Thymus (tissue), 11 donors: ENCODE measurements around the gene CHAT. TPM values are rescaled to one million over a fixed set of nuclear protein-coding genes. Genes with fewer than 3 reads are reported as not detected.

Source experiments
- DNase-seq, 9 donors: peaks; one replicate each; pipeline ENCODE4 v3.0.0-alpha.2; 2013; ENCODE audit warnings: low spot score in 9 of 9, low read depth in 6 of 9, missing footprints in 1 of 9
- H3K27ac ChIP-seq, 2 donors: one replicate each; pipeline ENCODE4 v1.5.1; 2013; ENCODE audit warnings: control low read depth in 1 of 2, low read depth in 1 of 2, low read length in 1 of 2, mild to moderate bottlenecking in 1 of 2, moderate library complexity in 1 of 2
- H3K27me3 ChIP-seq, 2 donors: one replicate each; pipeline ENCODE4 v1.5.1; 2013; ENCODE audit warnings: low read length in 1 of 2; ENCODE audit not compliant: control insufficient read depth in 2 of 2, insufficient read depth in 1 of 2
- H3K36me3 ChIP-seq, 2 donors: one replicate each; pipeline ENCODE4 v1.5.1; 2013; ENCODE audit warnings: low read length in 1 of 2, mild to moderate bottlenecking in 1 of 2, moderate library complexity in 1 of 2; ENCODE audit not compliant: control insufficient read depth in 2 of 2, insufficient read depth in 2 of 2
- H3K4me1 ChIP-seq, 2 donors: one replicate each; pipeline ENCODE4 v1.5.1; 2013; ENCODE audit warnings: low read length in 2 of 2; ENCODE audit not compliant: control insufficient read depth in 2 of 2, insufficient read depth in 2 of 2
- H3K4me3 ChIP-seq, 2 donors: one replicate each; pipeline ENCODE4 v1.5.1; 2013; ENCODE audit warnings: low read length in 2 of 2, control low read depth in 1 of 2, mild to moderate bottlenecking in 1 of 2
- H3K9me3 ChIP-seq, 2 donors: one replicate each; pipeline ENCODE4 v1.5.1; 2013; ENCODE audit warnings: low read length in 1 of 2, mild to moderate bottlenecking in 1 of 2; ENCODE audit not compliant: control insufficient read depth in 2 of 2, insufficient read depth in 1 of 2
- WGBS: extraction: QIAGEN DNeasy Blood & Tissue Kit; methylation state at CpG from one replicate; pipeline ENCODE4 v1.1.7; 2013; 5-methylcytosine and 5-hydroxymethylcytosine counted together
- polyA plus RNA-seq: library from polyadenylated mRNA; stranded (reverse); fragments of 200-250 nt; gene quantifications from one replicate; pipeline ENCODE4 v1.2.3, GENCODE V29; 2013
- total RNA-seq: library from RNA; stranded (reverse); fragments of 120-200 nt; gene quantifications from one replicate; pipeline ENCODE4 v1.2.4, GENCODE V29; 2013
- donor health status: healthy.

CHAT gene
- total and polyA plus RNA-seq, 2 donors: 0.09 TPM; not detected in 1

DNA sequence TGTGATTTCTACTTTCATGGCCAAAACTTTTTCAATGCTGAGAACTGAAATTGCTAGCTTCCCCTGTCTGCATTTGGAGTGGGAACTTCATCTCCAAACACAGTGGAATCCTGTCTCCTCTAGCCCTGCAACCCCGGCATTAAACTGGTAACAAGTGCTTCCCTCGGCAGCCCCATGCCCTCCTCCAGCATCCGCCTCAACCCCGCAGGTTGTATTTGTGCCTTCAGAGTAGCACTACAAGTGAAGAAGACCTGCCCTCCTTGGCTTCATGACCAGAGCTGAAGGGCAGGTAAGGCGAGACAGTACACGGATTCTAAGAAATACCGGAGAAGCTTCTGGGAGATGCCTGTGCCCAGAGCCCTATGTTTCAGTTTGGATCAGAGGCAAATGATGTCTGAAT is 82.5 kb downstream of the CHAT start:
- 88% methylated on average over 7 of the region's 7 CpGs for WGBS

DNA sequence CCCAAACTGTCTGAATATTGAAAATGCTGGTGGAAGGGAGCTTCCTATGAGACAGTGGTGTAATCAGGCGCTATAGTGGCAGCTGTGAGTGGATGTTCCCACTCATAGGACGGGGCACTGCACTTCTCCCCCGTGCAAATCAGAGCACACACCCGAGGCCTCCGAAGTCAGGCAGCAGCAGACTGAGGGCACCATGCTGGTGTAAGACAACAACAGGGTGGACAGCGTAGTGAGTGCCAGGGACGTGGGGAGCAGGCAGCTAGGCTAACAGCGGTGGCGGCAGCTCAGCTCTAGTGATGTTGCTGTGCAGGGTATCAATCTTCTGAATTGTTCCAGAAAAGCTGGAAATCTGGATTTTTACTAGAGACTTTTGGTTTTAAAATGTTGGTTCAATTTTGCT is 84.8 kb downstream of the CHAT start:
- Histone ChIP-seq H3K36me3 (no peaks in the 10 kb centered on the region), H3K4me3 (no peak overlapping the region), H3K4me1 (no peaks in the 10 kb centered on the region), H3K27ac (no peak overlapping the region), H3K9me3 (no peaks in the 10 kb centered on the region), H3K27me3 (peaks cover 0 to 2% of the 10 kb centered on the region in 2 donors)
- 85% methylated on average over 9 of the region's 9 CpGs for WGBS
- no peak for DNase-seq

More for the DNA sequence above, 82.5 kb downstream of the CHAT start:
- Histone ChIP-seq H3K36me3 (no peaks in the 10 kb centered on the region), H3K27me3 (peaks cover 2 to 11% of the 10 kb centered on the region in 2 donors), H3K27ac (no peak overlapping the region), H3K4me1 (no peaks in the 10 kb centered on the region), H3K4me3 (no peak overlapping the region), H3K9me3 (no peaks in the 10 kb centered on the region)
- DNase-seq: no peak

DNA sequence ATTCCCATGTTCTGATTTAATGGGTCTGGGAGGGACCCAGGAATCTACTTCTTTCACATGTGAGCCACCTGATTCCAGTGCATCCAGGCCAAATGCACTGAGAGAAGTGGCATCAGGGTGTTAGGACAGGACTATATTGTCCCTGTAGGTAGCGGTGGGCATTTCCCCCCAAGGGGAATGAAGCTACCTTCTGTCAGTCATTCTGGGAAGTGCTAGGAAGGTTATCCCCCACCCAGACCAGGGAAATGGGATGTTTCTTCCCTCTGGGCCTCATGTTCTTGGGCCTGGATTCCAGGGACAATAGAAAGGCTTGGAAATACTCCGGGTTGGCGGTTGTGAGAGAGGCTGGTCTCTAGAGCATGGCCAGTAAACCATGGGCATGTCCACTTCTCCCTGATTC is 86.4 kb downstream of the CHAT start:
- Histone ChIP-seq H3K36me3 (no peaks in the 10 kb centered on the region), H3K4me3 (no peak overlapping the region), H3K4me1 (no peaks in the 10 kb centered on the region), H3K27me3 (peaks cover 0 to 2% of the 10 kb centered on the region in 2 donors), H3K27ac (no peak overlapping the region), H3K9me3 (no peaks in the 10 kb centered on the region)
- 94% methylated on average over 3 of the region's 3 CpGs for WGBS
- no peak for DNase-seq

DNA sequence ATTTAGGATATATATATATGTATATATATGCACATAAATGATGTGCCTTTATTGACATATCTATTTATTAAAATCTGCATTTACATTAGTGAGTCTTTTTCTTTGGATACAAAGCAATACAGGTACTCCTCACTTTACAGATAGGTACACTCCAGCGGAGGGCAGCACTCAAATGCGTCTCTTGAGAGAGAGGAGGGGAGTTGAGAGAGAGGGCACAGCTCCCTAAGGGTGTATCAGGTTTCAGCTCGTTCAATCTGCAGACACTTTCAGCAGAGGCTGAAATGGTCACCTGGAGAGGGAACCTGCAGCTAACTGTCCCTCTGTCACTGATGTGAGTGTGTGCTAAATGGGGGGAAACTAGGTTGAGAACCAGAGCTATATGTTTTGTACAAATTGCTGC is 87.2 kb downstream of the CHAT start:
- H3K36me3 ChIP-seq: no peaks in the 10 kb centered on the region
- no peak for DNase-seq

DNA sequence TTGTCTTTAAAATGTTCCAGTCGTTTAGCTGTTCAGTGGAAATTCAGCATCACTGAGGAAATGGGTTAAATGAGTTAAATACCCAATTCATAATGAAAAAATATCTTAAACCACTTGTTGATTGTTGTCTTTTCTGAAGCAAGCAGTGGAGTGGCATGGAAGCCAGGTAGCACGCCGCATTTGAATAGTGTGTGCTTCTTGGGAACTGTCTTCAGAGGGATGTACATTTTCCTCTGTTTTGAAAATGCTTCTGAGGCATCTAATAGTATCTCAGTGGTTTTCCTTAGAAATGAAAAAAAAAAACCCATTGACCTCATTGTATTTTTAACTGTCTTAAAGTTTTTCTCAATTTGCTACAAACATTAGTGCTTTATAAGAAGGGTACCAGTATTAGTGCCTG is 93.7 kb downstream of the CHAT start:
- 91% methylated on average over 3 of the region's 3 CpGs for WGBS
- Histone ChIP-seq H3K9me3 (no peaks in the 10 kb centered on the region), H3K36me3 (no peaks in the 10 kb centered on the region), H3K4me3 (no peak overlapping the region), H3K27me3 (no peaks in the 10 kb centered on the region), H3K27ac (no peak overlapping the region), H3K4me1 (no peaks in the 10 kb centered on the region)
- no peak for DNase-seq

More for the DNA sequence above, 87.2 kb downstream of the CHAT start:
- Histone ChIP-seq H3K9me3 (no peaks in the 10 kb centered on the region), H3K4me1 (no peaks in the 10 kb centered on the region), H3K4me3 (no peak overlapping the region), H3K27me3 (no peaks in the 10 kb centered on the region), H3K27ac (no peak overlapping the region)
- 25% methylated on average over 3 of the region's 3 CpGs for WGBS

DNA sequence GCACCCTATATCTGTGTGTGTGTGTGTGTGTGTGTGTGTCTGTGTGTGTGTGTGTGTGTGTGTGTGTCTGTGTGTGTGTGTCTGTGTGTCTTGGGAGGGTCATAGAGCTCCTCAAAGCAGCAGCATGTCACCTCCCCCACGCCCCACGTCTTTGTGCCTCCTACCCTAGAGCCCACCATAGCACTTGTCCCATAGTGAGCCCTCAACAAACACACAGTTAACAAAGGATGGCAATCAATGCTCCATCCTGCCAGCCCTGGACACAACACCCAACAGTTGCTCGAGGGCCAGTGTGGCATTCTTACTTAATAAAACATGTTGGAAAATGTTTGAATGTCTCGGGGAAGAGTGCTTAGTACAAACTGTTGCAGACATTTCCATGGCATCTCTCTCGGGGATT is 96.1 kb downstream of the CHAT start:
- H3K27ac ChIP-seq: no peak overlapping the region
- H3K4me3 ChIP-seq: no peak overlapping the region
- no peaks in the 10 kb centered on the region for H3K27me3 ChIP-seq
- WGBS: 80% methylated on average over 5 of the region's 5 CpGs
- H3K9me3 ChIP-seq: peaks cover 0 to 2% of the 10 kb centered on the region in 2 donors
- H3K4me1 ChIP-seq: no peaks in the 10 kb centered on the region
- H3K36me3 ChIP-seq: no peaks in the 10 kb centered on the region
- DNase-seq: no peak

DNA sequence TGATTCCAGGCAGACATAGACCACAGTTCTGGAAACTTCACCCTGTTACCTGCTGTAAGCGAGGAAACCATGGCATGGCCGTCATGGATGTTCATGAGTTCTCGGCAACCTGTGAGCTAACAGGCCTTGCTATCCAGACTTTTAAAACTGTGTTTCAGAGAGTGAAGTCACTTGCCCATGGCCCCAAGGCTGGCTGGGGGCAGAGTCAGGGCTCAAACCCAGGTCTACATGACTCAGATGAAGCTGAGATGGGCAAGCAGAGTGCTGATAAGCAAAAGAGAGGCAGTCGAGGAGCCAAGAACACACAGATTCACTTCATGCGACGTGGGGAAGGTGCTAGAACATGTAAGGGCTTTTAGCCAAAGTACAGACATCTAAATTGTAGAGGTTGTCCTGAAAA is 97.1 kb downstream of the CHAT start:
- WGBS: 91% methylated on average over 6 of the region's 6 CpGs
- H3K9me3 ChIP-seq: peaks cover 0 to 6% of the 10 kb centered on the region in 2 donors
- no peak for DNase-seq

DNA sequence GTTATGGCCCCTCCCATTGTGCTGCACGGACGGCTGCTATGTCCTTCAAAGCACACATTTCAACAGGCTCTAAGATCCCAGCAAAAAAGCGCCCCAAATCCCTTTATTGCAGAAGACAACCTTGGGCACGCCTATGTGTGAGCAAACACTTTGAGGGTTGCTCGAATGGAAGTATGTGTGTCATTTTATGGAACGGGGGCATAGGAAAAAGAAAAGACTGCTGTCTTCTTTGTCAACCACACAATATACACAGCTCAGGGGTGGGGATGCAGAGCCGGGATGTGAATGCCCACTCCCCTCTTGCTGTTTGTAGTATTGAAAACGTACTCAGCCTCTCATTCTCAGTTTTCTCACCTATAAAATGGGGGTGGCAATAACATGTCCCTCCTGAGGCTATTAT is 97.6 kb downstream of the CHAT start:
- H3K27me3 ChIP-seq: no peaks in the 10 kb centered on the region
- no peaks in the 10 kb centered on the region for H3K36me3 ChIP-seq
- H3K4me1 ChIP-seq: no peaks in the 10 kb centered on the region
- H3K4me3 ChIP-seq: no peak overlapping the region
- WGBS: 81% methylated on average over 8 of the region's 8 CpGs
- DNase-seq: no peak
- no peak overlapping the region for H3K27ac ChIP-seq
- H3K9me3 ChIP-seq: peaks cover 0 to 6% of the 10 kb centered on the region in 2 donors

More for the DNA sequence above, 97.1 kb downstream of the CHAT start:
- Histone ChIP-seq H3K27ac (no peak overlapping the region), H3K27me3 (no peaks in the 10 kb centered on the region), H3K4me1 (no peaks in the 10 kb centered on the region), H3K4me3 (no peak overlapping the region), H3K36me3 (no peaks in the 10 kb centered on the region)

DNA sequence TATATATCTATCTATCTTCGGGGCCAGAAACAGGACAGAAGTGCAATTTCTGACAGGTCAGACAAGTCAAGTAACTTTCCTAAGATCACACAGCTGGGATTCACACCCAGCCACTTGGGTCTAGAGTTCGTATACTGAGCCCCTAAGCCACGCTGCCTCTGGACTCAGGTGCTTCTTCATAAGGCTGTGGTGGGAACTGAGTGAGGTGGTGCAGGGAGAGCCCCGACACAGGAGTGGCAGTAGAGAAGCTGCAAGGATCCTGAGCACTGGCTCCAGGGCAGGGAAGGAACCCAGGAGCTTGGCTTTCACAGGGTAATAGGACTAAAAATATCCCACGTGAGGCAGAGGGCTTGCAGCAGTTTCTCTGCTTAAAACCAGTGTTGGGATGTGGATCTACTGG is 99.4 kb downstream of the CHAT start:
- Histone ChIP-seq H3K27ac (no peak overlapping the region), H3K27me3 (no peaks in the 10 kb centered on the region), H3K4me3 (no peak overlapping the region), H3K9me3 (peaks cover 0 to 6% of the 10 kb centered on the region in 2 donors), H3K4me1 (no peaks in the 10 kb centered on the region), H3K36me3 (no peaks in the 10 kb centered on the region)
- DNase-seq: no peak
- WGBS: 88% methylated on average over 5 of the region's 5 CpGs
